DOHH2 (cell line): ENCODE results near the gene CTXN3.

Experiments
- CTCF ChIP-seq: fragments of 200-600 bp; sonication (generic); IDR thresholded peaks from one replicate; pipeline ENCODE4 v1.5.1; 2014; ENCODE audit warnings: antibody characterized with exemption, mild to moderate bottlenecking, low read depth, low read length; ENCODE audit not compliant: poor library complexity, severe bottlenecking
- EZH2phosphoT487 ChIP-seq: fragments of 200-600 bp; sonication (generic); IDR thresholded peaks from 2 replicates; pipeline ENCODE4 v1.6.1; 2017; ENCODE audit warnings: borderline replicate concordance, mild to moderate bottlenecking, antibody characterized with exemption, low read length, moderate library complexity, mixed read lengths

- TF ChIP-seq EZH2phosphoT487: no peak
- TF ChIP-seq CTCF: no peak
These were observed 54.2 kb downstream of the CTXN3 start, which contains the start of gene CCDC192 for GRCh38 chr5:127702926-127703561.
